Measurements from ENCODE around the gene LHX3.

- no peak for TF ChIP-seq CTCF (tag by site-specific recombination; IDR thresholded peaks at IDR 0.05)
- TF ChIP-seq ZNF596 (tag by site-specific recombination; IDR thresholded peaks at IDR 0.05), result no peak
- TF ChIP-seq ZNF202 (tag by site-specific recombination; IDR thresholded peaks at IDR 0.05; ENCODE audit: borderline replicate concordance), result no peak
- no peak for TF ChIP-seq SP7 (tag by site-specific recombination; IDR thresholded peaks at IDR 0.05)
- no peak for TF ChIP-seq ZNF292 (tag by site-specific recombination; IDR thresholded peaks at IDR 0.05; ENCODE audit: borderline replicate concordance, low read depth)
- no peak for TF ChIP-seq ZNF561 (tag by site-specific recombination; IDR thresholded peaks at IDR 0.05; ENCODE audit: borderline replicate concordance)
- TF ChIP-seq ZNF398 (tag by site-specific recombination; IDR thresholded peaks at IDR 0.05), result no peak
- no peak for TF ChIP-seq ZNF174 (tag by site-specific recombination; IDR thresholded peaks at IDR 0.05)
- no peak for TF ChIP-seq ZSCAN16 (tag by site-specific recombination; IDR thresholded peaks at IDR 0.05)
These were observed 33.7 kb downstream of the LHX3 start for GRCh38 chr9:136171009-136171800.
